ENCODE data around the gene PIGP. TPM values are rescaled to one million over a fixed set of nuclear protein-coding genes. Genes with fewer than 3 reads are reported as not detected.

PIGP gene
- total and polyA plus RNA-seq, 4 experiments from 2014 or later = 17.2 to 31.5 (median 25.6) TPM

DNA sequence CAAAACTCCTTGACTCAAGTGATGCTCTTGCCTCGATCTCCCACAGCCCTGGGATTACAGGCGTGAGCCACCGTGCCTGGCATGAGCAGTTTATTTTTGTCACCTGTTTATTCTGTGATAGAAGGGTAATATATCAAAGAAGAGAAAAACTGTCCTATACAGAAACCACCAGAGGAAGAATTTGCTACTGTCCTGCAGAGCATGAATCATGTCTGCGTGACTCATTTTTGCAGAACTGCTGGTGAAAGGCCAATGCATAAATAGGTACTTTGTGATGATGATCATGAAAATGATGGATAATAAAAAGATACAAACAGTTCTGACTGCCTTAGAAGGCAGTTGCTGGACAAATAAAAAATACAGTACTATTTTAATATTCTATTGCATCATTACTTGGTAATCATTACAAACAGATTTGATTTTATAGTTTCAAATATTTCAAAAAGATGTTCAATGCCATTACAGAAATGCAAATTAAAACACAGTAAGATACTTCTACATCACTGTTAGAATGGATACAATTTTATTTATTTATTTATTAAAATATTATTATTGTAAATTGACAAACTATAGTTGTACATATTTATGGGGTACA lies 39.9 kb downstream of the PIGP start:
- no peak overlapping the region for H3K27ac Mint-ChIP-seq
- no peaks in the 10 kb centered on the region for H3K9me3 ChIP-seq (ENCODE audit: control insufficient read depth in 1 of 2, low read length in 2 of 2)
- no peaks in the 10 kb centered on the region for H3K9me3 Mint-ChIP-seq
- no peak overlapping the region for H3K4me3 ChIP-seq (ENCODE audit: low read length in 2 of 2)
- H3K36me3 Mint-ChIP-seq = no peaks in the 10 kb centered on the region
- H3K36me3 ChIP-seq (ENCODE audit: insufficient read depth, low read length) = no peaks in the 10 kb centered on the region
- H3K4me1 Mint-ChIP-seq = no peaks in the 10 kb centered on the region
- H3K4me1 ChIP-seq (ENCODE audit: insufficient read depth, low read length) = no peaks in the 10 kb centered on the region
- H3K27ac ChIP-seq (ENCODE audit: low read depth, low read length) = no peak overlapping the region
- intact Hi-C loops (cut with micrococcal nuclease) = no loop called here
- peaks cover 7 to 13% of the 10 kb centered on the region in 2 donors for H3K27me3 Mint-ChIP-seq
- POLR2A ChIA-PET (ENCODE audit: partially characterized antibody) = no interaction called here
- H3K27me3 ChIP-seq (ENCODE audit: insufficient read depth, low read length) = no peaks in the 10 kb centered on the region
- CTCF ChIA-PET (ENCODE audit: partially characterized antibody) = no interaction called here
- no peak for DNase-seq
- H3K4me3 Mint-ChIP-seq = no peak overlapping the region

GRCh38 chr21:37032293-37032692 lies 40.6 kb downstream of the PIGP start:
- H3K4me3 Mint-ChIP-seq = no peak overlapping the region
- H3K27me3 ChIP-seq (ENCODE audit: insufficient read depth, low read length) = no peaks in the 10 kb centered on the region
- DNase-seq = no peak
- H3K27ac ChIP-seq (ENCODE audit: low read depth, low read length) = no peak overlapping the region
- H3K36me3 Mint-ChIP-seq = no peaks in the 10 kb centered on the region
- H3K36me3 ChIP-seq (ENCODE audit: insufficient read depth, low read length) = no peaks in the 10 kb centered on the region
- peaks cover 7 to 13% of the 10 kb centered on the region in 2 donors for H3K27me3 Mint-ChIP-seq
- no peaks in the 10 kb centered on the region for H3K4me1 ChIP-seq (ENCODE audit: insufficient read depth, low read length)
- peak overlapping the region in 1 of 7 donors; percentile 13 for H3K27ac Mint-ChIP-seq
- no peaks in the 10 kb centered on the region for H3K4me1 Mint-ChIP-seq
- intact Hi-C loops (cut with micrococcal nuclease) = no loop called here
- ChIA-PET CTCF (ENCODE audit: partially characterized antibody) (no interaction called here), POLR2A (ENCODE audit: partially characterized antibody) (no interaction called here)
- H3K4me3 ChIP-seq (ENCODE audit: low read length in 2 of 2) = no peak overlapping the region
- no peaks in the 10 kb centered on the region for H3K9me3 Mint-ChIP-seq
- H3K9me3 ChIP-seq (ENCODE audit: control insufficient read depth in 1 of 2, low read length in 2 of 2) = no peaks in the 10 kb centered on the region

DNA sequence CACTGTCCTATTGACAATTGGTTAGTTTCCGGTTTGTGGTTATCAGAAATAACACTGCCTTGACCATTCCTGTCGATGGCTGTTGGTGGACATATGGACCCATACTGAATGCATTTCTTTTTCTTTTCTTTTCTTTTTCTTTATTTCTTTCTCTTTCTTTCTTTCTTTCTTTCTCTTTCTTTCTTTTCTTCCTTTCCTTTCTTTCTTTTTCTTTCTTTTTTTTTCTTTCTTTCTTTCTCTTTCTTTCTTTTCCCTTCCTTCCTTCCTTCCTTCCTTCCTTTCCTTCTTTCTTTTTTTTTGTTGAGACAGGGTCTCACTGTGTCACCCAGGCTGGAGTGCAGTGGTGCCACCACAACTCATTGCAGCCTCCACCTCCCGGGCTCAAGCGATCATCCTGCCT lies 42.0 kb downstream of the PIGP start:
- DNase-seq = no peak
- H3K4me3 ChIP-seq (ENCODE audit: low read length in 2 of 2) = no peak overlapping the region
- CTCF ChIA-PET (ENCODE audit: partially characterized antibody) = interaction anchor here (1.1 kb wide), 1 partner anchor 21 kb away, joined by 3 read pairs; no protein-coding TSS in a partner anchor
- Mint-ChIP-seq H3K36me3 (no peaks in the 10 kb centered on the region), H3K4me1 (no peaks in the 10 kb centered on the region), H3K9me3 (no peaks in the 10 kb centered on the region), H3K4me3 (no peak overlapping the region), H3K27me3 (peaks cover 7 to 10% of the 10 kb centered on the region in 2 donors), H3K27ac (no peak overlapping the region)
- no peaks in the 10 kb centered on the region for H3K4me1 ChIP-seq (ENCODE audit: insufficient read depth, low read length)
- H3K36me3 ChIP-seq (ENCODE audit: insufficient read depth, low read length) = no peaks in the 10 kb centered on the region
- POLR2A ChIA-PET (ENCODE audit: partially characterized antibody) = no interaction called here
- no peaks in the 10 kb centered on the region for H3K27me3 ChIP-seq (ENCODE audit: insufficient read depth, low read length)
- intact Hi-C loops (cut with micrococcal nuclease) = no loop called here
- no peaks in the 10 kb centered on the region for H3K9me3 ChIP-seq (ENCODE audit: control insufficient read depth in 1 of 2, low read length in 2 of 2)
- H3K27ac ChIP-seq (ENCODE audit: low read depth, low read length) = no peak overlapping the region

DNA sequence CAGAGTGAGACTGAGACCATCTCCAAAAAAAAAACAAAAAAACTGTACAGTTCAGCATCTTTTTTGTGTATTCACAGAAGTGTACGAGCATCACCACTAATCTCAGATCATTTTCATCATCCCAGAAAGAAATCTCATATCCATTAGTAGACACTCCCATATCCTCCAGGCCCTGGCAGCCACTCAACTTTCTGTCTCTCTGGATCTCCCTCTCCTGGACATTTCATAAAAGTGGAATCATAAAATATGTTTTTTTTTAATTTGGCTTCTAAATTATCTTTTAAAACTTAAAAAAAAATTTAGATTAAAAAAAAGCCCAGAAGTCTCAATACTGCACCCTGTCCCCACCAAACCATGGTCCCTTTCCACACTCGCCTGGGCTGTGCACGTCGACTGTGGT lies 44.3 kb downstream of the PIGP start:
- Histone ChIP-seq H3K27ac (ENCODE audit: low read depth, low read length) (no peak overlapping the region), H3K4me3 (ENCODE audit: low read length in 2 of 2) (no peak overlapping the region), H3K27me3 (ENCODE audit: insufficient read depth, low read length) (no peaks in the 10 kb centered on the region), H3K4me1 (ENCODE audit: insufficient read depth, low read length) (no peaks in the 10 kb centered on the region), H3K36me3 (ENCODE audit: insufficient read depth, low read length) (no peaks in the 10 kb centered on the region), H3K9me3 (ENCODE audit: control insufficient read depth in 1 of 2, low read length in 2 of 2) (no peaks in the 10 kb centered on the region)
- Mint-ChIP-seq H3K4me1 (no peaks in the 10 kb centered on the region), H3K4me3 (no peak overlapping the region), H3K27me3 (peaks cover 7 to 10% of the 10 kb centered on the region in 2 donors), H3K27ac (no peak overlapping the region), H3K36me3 (no peaks in the 10 kb centered on the region), H3K9me3 (no peaks in the 10 kb centered on the region)
- intact Hi-C loops (cut with micrococcal nuclease) = no loop called here
- ChIA-PET POLR2A (ENCODE audit: partially characterized antibody) (no interaction called here), CTCF (ENCODE audit: partially characterized antibody) (no interaction called here)
- DNase-seq = no peak

- Mint-ChIP-seq H3K4me3 (no peak overlapping the region), H3K27ac (no peak overlapping the region)
Observed at GRCh38 chr21:37026499-37026898, 46.4 kb downstream of the PIGP start.

GRCh38 chr21:37017951-37018679 lies 54.8 kb downstream of the PIGP start:
- Histone ChIP-seq H3K4me1 (ENCODE audit: insufficient read depth, low read length) (no peaks in the 10 kb centered on the region), H3K4me3 (ENCODE audit: low read length in 2 of 2) (no peak overlapping the region), H3K27me3 (ENCODE audit: insufficient read depth, low read length) (no peaks in the 10 kb centered on the region), H3K27ac (ENCODE audit: low read depth, low read length) (no peak overlapping the region), H3K36me3 (ENCODE audit: insufficient read depth, low read length) (no peaks in the 10 kb centered on the region), H3K9me3 (ENCODE audit: control insufficient read depth in 1 of 2, low read length in 2 of 2) (no peaks in the 10 kb centered on the region)
- Mint-ChIP-seq H3K4me1 (no peaks in the 10 kb centered on the region), H3K27me3 (peaks cover 10 to 11% of the 10 kb centered on the region in 2 donors), H3K9me3 (no peaks in the 10 kb centered on the region), H3K27ac (no peak overlapping the region), H3K36me3 (no peaks in the 10 kb centered on the region), H3K4me3 (no peak overlapping the region)
- intact Hi-C loops (cut with micrococcal nuclease) = no loop called here
- ChIA-PET CTCF (ENCODE audit: partially characterized antibody) (interaction anchor here (0.6 kb wide), 1 partner anchor 34 kb away, joined by 3 read pairs; no protein-coding TSS in a partner anchor), POLR2A (ENCODE audit: partially characterized antibody) (interaction anchor here (0.9 kb wide), 1 partner anchor 51 kb away, joined by 3 read pairs; no protein-coding TSS in a partner anchor)
- DNase-seq = no peak

More at GRCh38 chr21:37026499-37026898, 46.4 kb downstream of the PIGP start:
- no peaks in the 10 kb centered on the region for H3K9me3 ChIP-seq (ENCODE audit: control insufficient read depth in 1 of 2, low read length in 2 of 2)
- no peaks in the 10 kb centered on the region for H3K4me1 ChIP-seq (ENCODE audit: insufficient read depth, low read length)
- Mint-ChIP-seq H3K36me3 (no peaks in the 10 kb centered on the region), H3K4me1 (no peaks in the 10 kb centered on the region), H3K9me3 (peaks cover 0 to 2% (median 0%) of the 10 kb centered on the region in 8 donors), H3K27me3 (peaks cover 1 to 3% of the 10 kb centered on the region in 2 donors)
- no peak overlapping the region for H3K27ac ChIP-seq (ENCODE audit: low read depth, low read length)
- intact Hi-C loops (cut with micrococcal nuclease) = no loop called here
- no peak overlapping the region for H3K4me3 ChIP-seq (ENCODE audit: low read length in 2 of 2)
- POLR2A ChIA-PET (ENCODE audit: partially characterized antibody) = no interaction called here
- CTCF ChIA-PET (ENCODE audit: partially characterized antibody) = interaction anchor here (1.3 to 5.2 kb wide), 3 partner anchors 15 to 35 kb away, joined by 4 to 23 read pairs (median 4); no protein-coding TSS in a partner anchor
- no peaks in the 10 kb centered on the region for H3K36me3 ChIP-seq (ENCODE audit: insufficient read depth, low read length)
- H3K27me3 ChIP-seq (ENCODE audit: insufficient read depth, low read length) = no peaks in the 10 kb centered on the region
- no peak for DNase-seq
